HCT116 (cell line): ENCODE measurements around the gene YTHDF1. TPM values are rescaled to one million over a fixed set of nuclear protein-coding genes. Genes with fewer than 3 reads are reported as not detected.

Experiments used
- ATAC-seq: fragments of 200-7000 bp; cut with Tn5 transposase; 2 replicates; pipeline ENCODE4 v1.9.1; 2020; ENCODE audit warnings: mild to moderate bottlenecking, moderate library complexity
- BruUV-seq: library from RNA; stranded (reverse); fragments of 400-500 nt; replicated peaks from 2 replicates; lab custom pipeline; 2021; lab: Mats Ljungman, UMichigan
- CTCF ChIA-PET: fragments of 300-600 bp; sonication (Branson Sonifier 250); formaldehyde crosslinking; loops from one replicate; lab custom pipeline; 2021; ENCODE audit warnings: antibody characterized with exemption; lab: Charles Lee
- POLR2A ChIA-PET: fragments of 300-600, 350-600 bp; sonication (Branson Sonifier 250); formaldehyde crosslinking; loops from one replicate; lab custom pipeline; 2021; ENCODE audit warnings: antibody characterized with exemption; lab: Charles Lee
- RAD21 ChIA-PET, 2 experiments: fragments of 300-600 bp; sonication (Branson Sonifier 250); formaldehyde crosslinking; loops; one replicate each; lab custom pipeline; 2023; ENCODE audit warnings: low total read pairs in 2 of 2; ENCODE audit not compliant: uncharacterized antibody in 2 of 2, unreplicated experiment in 2 of 2, low non-redundant PET in 1 of 2; lab: Charles Lee
- DNase-seq: peaks from one replicate; pipeline ENCODE4 v3.0.0-alpha.2; 2010; ENCODE audit warnings: low read depth, low spot score
- H2AFZ ChIP-seq: fragments of 200-600 bp; shearing (Covaris generic), sonication (generic); 2 replicates; pipeline ENCODE4 v1.6.1; 2017; ENCODE audit warnings: low read depth, mixed run types, mixed read lengths, antibody characterized with exemption, low read length; ENCODE audit not compliant: poor library complexity, severe bottlenecking
- H3K27ac ChIP-seq: 2 replicates; pipeline ENCODE4 v1.5.1; 2012; ENCODE audit warnings: low read depth, low read length
- H3K27me3 ChIP-seq: fragments of 200-600 bp; sonication (generic); 2 replicates; pipeline ENCODE4 v1.6.1; 2016; ENCODE audit warnings: mixed run types, low read length, mixed read lengths; ENCODE audit not compliant: insufficient read depth
- H3K36me3 ChIP-seq, 2 experiments: fragments of 200-500 bp in 1 of 2; fragments of 200-600 bp in 1 of 2; sonication (Bioruptor generic) in 1 of 2; sonication (generic) in 1 of 2; 2 replicates each; pipeline versions ENCODE4 v1.5.1 to v1.6.1; 2014 to 2016; ENCODE audit warnings: low read length in 2 of 2, inconsistent platforms in 1 of 2, mixed read lengths in 1 of 2, mixed run types in 1 of 2; ENCODE audit not compliant: insufficient read depth in 2 of 2, control insufficient read depth in 1 of 2
- H3K4me1 ChIP-seq, 2 experiments: fragments of 200-600 bp in 1 of 2; sonication (generic) in 1 of 2; 2 replicates each; pipeline versions ENCODE4 v1.5.1 to v1.6.1; 2012 to 2017; ENCODE audit warnings: low read length in 2 of 2, inconsistent platforms in 1 of 2, mild to moderate bottlenecking in 1 of 2, mixed read lengths in 1 of 2, mixed run types in 1 of 2, moderate library complexity in 1 of 2; ENCODE audit not compliant: insufficient read depth in 2 of 2, control insufficient read depth in 1 of 2
- H3K4me2 ChIP-seq: fragments of 200-600 bp; sonication (generic); 2 replicates; pipeline ENCODE4 v1.6.1; 2017; ENCODE audit warnings: mixed run types, low read length, mixed read lengths
- H3K4me3 ChIP-seq, 2 experiments: fragments of 200-600 bp in 1 of 2; sonication (generic) in 1 of 2; replicated peaks in 1 of 2; 2 replicates each; pipeline ENCODE4 v1.5.1; 2011 to 2016; ENCODE audit warnings: low read length in 2 of 2, control low read depth in 1 of 2, low read depth in 1 of 2, mild to moderate bottlenecking in 1 of 2, mixed read lengths in 1 of 2, mixed run types in 1 of 2
- H3K79me2 ChIP-seq: fragments of 200-600 bp; sonication (generic); 2 replicates; pipeline ENCODE4 v1.6.1; 2017; ENCODE audit warnings: mild to moderate bottlenecking, mixed run types, low read length, moderate library complexity, mixed read lengths; ENCODE audit not compliant: insufficient read depth
- H3K9ac ChIP-seq: fragments of 200-600 bp; sonication (generic); 2 replicates; pipeline ENCODE4 v1.6.1; 2016; ENCODE audit warnings: low read length, mixed read lengths
- H3K9me2 ChIP-seq: fragments of 200-600 bp; sonication (generic), shearing (Covaris generic); 2 replicates; pipeline ENCODE4 v1.6.1; 2017; ENCODE audit warnings: mixed run types, mild to moderate bottlenecking, moderate library complexity; ENCODE audit not compliant: insufficient read depth
- H3K9me3 ChIP-seq, 2 experiments: fragments of 200-500 bp in 1 of 2; fragments of 200-600 bp in 1 of 2; sonication (Bioruptor generic) in 1 of 2; sonication (generic) in 1 of 2; 2 replicates each; pipeline ENCODE4 v1.6.1; 2014 to 2017; ENCODE audit warnings: low read length in 2 of 2, mixed read lengths in 2 of 2, inconsistent platforms in 1 of 2, low read depth in 1 of 2, mild to moderate bottlenecking in 1 of 2, mixed run types in 1 of 2, moderate library complexity in 1 of 2; ENCODE audit not compliant: control insufficient read depth in 1 of 2, insufficient read depth in 1 of 2
- H4K20me1 ChIP-seq: fragments of 200-600 bp; sonication (generic), shearing (Covaris generic); 2 replicates; pipeline ENCODE4 v1.6.1; 2017; ENCODE audit warnings: mixed run types, mild to moderate bottlenecking, moderate library complexity; ENCODE audit not compliant: insufficient read depth
- CBX3 ChIP-seq: IDR thresholded peaks from 2 replicates; pipeline ENCODE4 v1.6.1; 2012; ENCODE audit warnings: low read depth
- CEBPB ChIP-seq: IDR thresholded peaks from 2 replicates; pipeline ENCODE4 v1.6.1; 2012; ENCODE audit warnings: low read depth
- EGR1 ChIP-seq: IDR thresholded peaks from 2 replicates; pipeline ENCODE4 v1.6.1; 2012; ENCODE audit warnings: low read depth
- ELF1 ChIP-seq: IDR thresholded peaks from 2 replicates; pipeline ENCODE4 v1.6.1; 2012; ENCODE audit warnings: low read depth, borderline replicate concordance
- EZH2phosphoT487 ChIP-seq: fragments of 200-600 bp; IDR thresholded peaks from 2 replicates; pipeline ENCODE4 v1.6.1; 2018; ENCODE audit warnings: antibody characterized with exemption, borderline replicate concordance
- JUND ChIP-seq: IDR thresholded peaks from 2 replicates; pipeline ENCODE4 v1.6.1; 2012
- POLR2AphosphoS5 ChIP-seq: IDR thresholded peaks from 2 replicates; pipeline ENCODE4 v1.6.1; 2011; ENCODE audit warnings: mild to moderate bottlenecking, low read depth, low read length, moderate library complexity
- RAD21 ChIP-seq: IDR thresholded peaks from 2 replicates; pipeline ENCODE4 v1.6.1; 2012; ENCODE audit warnings: low read depth, mild to moderate bottlenecking
- SIN3A ChIP-seq: IDR thresholded peaks from 2 replicates; pipeline ENCODE4 v1.6.1; 2012; ENCODE audit warnings: low read depth
- SP1 ChIP-seq: IDR thresholded peaks from 2 replicates; pipeline ENCODE4 v1.6.1; 2012; ENCODE audit warnings: low read depth
- SRF ChIP-seq: IDR thresholded peaks from 2 replicates; pipeline ENCODE4 v1.6.1; 2012; ENCODE audit warnings: low read depth
- TCF7L2 ChIP-seq: IDR thresholded peaks from 2 replicates; pipeline ENCODE4 v1.7.0; 2011; ENCODE audit warnings: borderline replicate concordance, inconsistent platforms; ENCODE audit not compliant: insufficient read depth, insufficient read length; ENCODE audit errors: extremely low read depth
- YY1 ChIP-seq: IDR thresholded peaks from 2 replicates; pipeline ENCODE4 v1.6.1; 2011; ENCODE audit warnings: low read length, low read depth, moderate library complexity, mild to moderate bottlenecking; ENCODE audit not compliant: insufficient replicate concordance; ENCODE audit errors: extremely low read depth
- ZFX ChIP-seq: fragments of 450-650 bp; IDR thresholded peaks from 2 replicates; pipeline ENCODE4 v1.6.1; 2017
- ZNF274 ChIP-seq: fragments of 200-500 bp; sonication (Bioruptor generic); IDR thresholded peaks from 2 replicates; pipeline ENCODE4 v1.6.1; 2014; ENCODE audit warnings: mild to moderate bottlenecking, low read depth, low read length, inconsistent platforms
- intact Hi-C: fragments of 100-400 bp; cut with micrococcal nuclease; formaldehyde crosslinking; loops from 2 replicates; pipeline ENCODE4 v1.10.0; 2022
- total RNA-seq: library from RNA; stranded (reverse); gene quantifications from one replicate; pipeline ENCODE4 v1.2.1, GENCODE V29; 2021; ENCODE audit not compliant: unreplicated experiment
- TF ChIP-seq, protein P1 (sequence below): IDR thresholded peaks from 2 replicates; pipeline ENCODE4 v1.6.1; 2012
- TF ChIP-seq, protein P2 (sequence below): IDR thresholded peaks from 2 replicates; pipeline ENCODE4 v1.6.1; 2012

YTHDF1 gene
- total RNA-seq, 1 experiment from 2014 or later, result 42.8 TPM

DNA sequence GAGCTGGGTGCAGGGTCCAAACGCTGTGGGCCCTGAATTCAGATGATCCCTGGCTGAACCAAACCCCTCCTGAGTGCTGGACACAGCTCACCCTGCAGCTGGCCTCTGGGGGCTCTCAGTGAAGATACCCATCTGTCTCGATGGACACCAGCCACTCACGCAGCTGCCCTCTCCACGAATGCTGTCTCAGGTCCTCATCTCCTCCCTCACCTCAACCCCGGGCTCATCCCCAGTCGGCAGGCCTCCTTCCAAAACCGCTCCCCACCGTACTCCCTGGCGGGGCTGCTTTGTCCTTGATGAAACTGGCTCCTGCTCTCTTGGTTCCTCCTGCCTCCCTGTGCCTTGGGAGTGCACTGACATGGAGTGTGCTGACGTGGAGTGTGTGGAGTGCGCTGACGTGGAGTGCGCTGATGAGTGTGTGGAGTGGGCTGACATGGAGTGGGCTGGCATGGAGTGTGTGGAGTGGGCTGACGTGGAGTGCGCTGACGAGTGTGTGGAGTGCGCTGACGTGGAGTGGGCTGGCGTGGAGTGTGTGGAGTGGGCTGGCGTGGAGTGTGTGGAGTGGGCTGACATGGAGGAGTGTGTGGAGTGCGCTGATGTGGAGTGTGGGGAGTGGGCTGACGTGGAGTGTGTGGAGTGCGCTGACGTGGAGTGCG lies 4.1 kb upstream of the YTHDF1 start:
- H3K4me1 ChIP-seq, result peaks cover 19 to 31% of the 10 kb centered on the region in 2 experiments
- ChIA-PET POLR2A (interaction anchor here (1.3 kb wide), 1 partner anchor 15 kb away, joined by 3 read pairs; no protein-coding TSS in a partner anchor), RAD21 (no interaction called here), CTCF (no interaction called here)
- TF ChIP-seq, protein P1, sequence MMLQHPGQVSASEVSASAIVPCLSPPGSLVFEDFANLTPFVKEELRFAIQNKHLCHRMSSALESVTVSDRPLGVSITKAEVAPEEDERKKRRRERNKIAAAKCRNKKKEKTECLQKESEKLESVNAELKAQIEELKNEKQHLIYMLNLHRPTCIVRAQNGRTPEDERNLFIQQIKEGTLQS, result no peak
- TF ChIP-seq SIN3A, result no peak
- no peak for TF ChIP-seq SP1
- no peak for TF ChIP-seq CBX3
- no peak for TF ChIP-seq JUND
- TF ChIP-seq TCF7L2, result no peak
- no peak for TF ChIP-seq EGR1
- TF ChIP-seq ZNF274, result no peak
- TF ChIP-seq ZFX, result no peak
- no peak for TF ChIP-seq EZH2phosphoT487
- TF ChIP-seq RAD21, result no peak
- DNase-seq, result no peak
- H3K4me2 ChIP-seq, result no peak overlapping the region
- H4K20me1 ChIP-seq, result no peaks in the 10 kb centered on the region
- no TSS peak for BruUV-seq
- H3K9me2 ChIP-seq, result no peaks in the 10 kb centered on the region
- no peaks in the 10 kb centered on the region for H3K27me3 ChIP-seq
- H3K36me3 ChIP-seq, result no peaks in the 10 kb centered on the region
- H3K27ac ChIP-seq, result no peak overlapping the region; the same call in 1 of the 2 replicates
- H3K9ac ChIP-seq, result no peak overlapping the region
- no peak overlapping the region for H3K4me3 ChIP-seq
- H3K79me2 ChIP-seq, result peaks cover 8% of the 10 kb centered on the region
- intact Hi-C loops, result no loop called here
- H3K9me3 ChIP-seq, result no peaks in the 10 kb centered on the region
- no peak for ATAC-seq
- H2AFZ ChIP-seq, result no peak overlapping the region

DNA sequence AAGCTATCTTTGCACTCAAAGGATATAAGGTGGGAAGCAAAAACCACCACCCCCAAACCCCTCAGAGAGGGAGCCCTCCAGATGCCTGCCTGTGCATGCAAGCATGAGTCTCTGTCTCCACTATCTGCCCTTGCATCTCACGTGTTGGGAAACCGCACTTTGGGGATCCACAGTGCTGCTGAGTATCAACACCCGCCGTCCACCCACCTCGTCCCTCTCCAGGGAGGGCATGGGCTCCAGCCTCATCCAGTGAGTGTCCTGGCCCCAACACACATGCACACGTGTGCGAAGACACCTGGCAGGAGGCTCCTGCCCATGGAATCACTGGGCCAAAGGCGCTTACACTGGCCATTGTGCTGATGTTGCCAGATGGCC lies 3.5 kb upstream of the YTHDF1 start:
- H3K9me3 ChIP-seq, result no peaks in the 10 kb centered on the region
- ChIA-PET CTCF (no interaction called here), POLR2A (no interaction called here), RAD21 (no interaction called here)
- intact Hi-C loops, result no loop called here
- no peak overlapping the region for H3K27ac ChIP-seq
- DNase-seq (no peak), ATAC-seq (no peak)
- no TSS peak for BruUV-seq
- no peak overlapping the region for H3K4me2 ChIP-seq
- peaks cover 0 to 3% of the 10 kb centered on the region in 2 experiments; a peak in 1 of 4 replicates for H3K36me3 ChIP-seq
- TF ChIP-seq ZNF274 (no peak), ZFX (no peak), YY1 (no peak), RAD21 (no peak), CBX3 (no peak), JUND (no peak), ELF1 (no peak), SIN3A (no peak), POLR2AphosphoS5 (no peak), CEBPB (no peak), SRF (no peak), EGR1 (no peak), SP1 (no peak)
- TF ChIP-seq, protein P2, sequence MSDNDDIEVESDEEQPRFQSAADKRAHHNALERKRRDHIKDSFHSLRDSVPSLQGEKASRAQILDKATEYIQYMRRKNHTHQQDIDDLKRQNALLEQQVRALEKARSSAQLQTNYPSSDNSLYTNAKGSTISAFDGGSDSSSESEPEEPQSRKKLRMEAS, result no peak
- TF ChIP-seq, protein P1, result no peak
- H3K27me3 ChIP-seq, result no peaks in the 10 kb centered on the region
- H3K9me2 ChIP-seq, result no peaks in the 10 kb centered on the region
- H2AFZ ChIP-seq, result no peak overlapping the region
- peaks cover 13% of the 10 kb centered on the region for H3K79me2 ChIP-seq
- H3K4me1 ChIP-seq, result peaks cover 18 to 31% of the 10 kb centered on the region in 2 experiments
- H3K9ac ChIP-seq, result no peak overlapping the region
- H4K20me1 ChIP-seq, result no peaks in the 10 kb centered on the region
- H3K4me3 ChIP-seq, result no peak overlapping the region
